Prostate gland (tissue), 2 donors: ENCODE data around the gene ABCB7.
"Not testable (repeated sequence)": the region's sequence is repeated elsewhere in the genome, so short reads cannot be mapped to it uniquely, and the experiment has no call there.

ENCODE experiments used
- CTCF ChIP-seq, 4 experiments: fragments of 200-600 bp in 2 of 4; fragments of 450-650 bp in 2 of 4; sonication (generic) in 2 of 4; IDR thresholded peaks; 1 replicate in 3 of 4; 2 replicates in 1 of 4; pipeline ENCODE4 v1.5.1; 2016 to 2019; ENCODE audit warnings: antibody characterized with exemption in 4 of 4, mild to moderate bottlenecking in 2 of 4, moderate library complexity in 2 of 4
- POLR2A ChIP-seq: fragments of 450-650 bp; IDR thresholded peaks from one replicate; pipeline ENCODE4 v1.6.1; 2016; ENCODE audit warnings: antibody characterized with exemption, mild to moderate bottlenecking
- POLR2AphosphoS5 ChIP-seq: sonication (generic); formaldehyde crosslinking; IDR thresholded peaks from one replicate; pipeline ENCODE4 v1.6.1; 2017; ENCODE audit warnings: antibody characterized with exemption

DNA sequence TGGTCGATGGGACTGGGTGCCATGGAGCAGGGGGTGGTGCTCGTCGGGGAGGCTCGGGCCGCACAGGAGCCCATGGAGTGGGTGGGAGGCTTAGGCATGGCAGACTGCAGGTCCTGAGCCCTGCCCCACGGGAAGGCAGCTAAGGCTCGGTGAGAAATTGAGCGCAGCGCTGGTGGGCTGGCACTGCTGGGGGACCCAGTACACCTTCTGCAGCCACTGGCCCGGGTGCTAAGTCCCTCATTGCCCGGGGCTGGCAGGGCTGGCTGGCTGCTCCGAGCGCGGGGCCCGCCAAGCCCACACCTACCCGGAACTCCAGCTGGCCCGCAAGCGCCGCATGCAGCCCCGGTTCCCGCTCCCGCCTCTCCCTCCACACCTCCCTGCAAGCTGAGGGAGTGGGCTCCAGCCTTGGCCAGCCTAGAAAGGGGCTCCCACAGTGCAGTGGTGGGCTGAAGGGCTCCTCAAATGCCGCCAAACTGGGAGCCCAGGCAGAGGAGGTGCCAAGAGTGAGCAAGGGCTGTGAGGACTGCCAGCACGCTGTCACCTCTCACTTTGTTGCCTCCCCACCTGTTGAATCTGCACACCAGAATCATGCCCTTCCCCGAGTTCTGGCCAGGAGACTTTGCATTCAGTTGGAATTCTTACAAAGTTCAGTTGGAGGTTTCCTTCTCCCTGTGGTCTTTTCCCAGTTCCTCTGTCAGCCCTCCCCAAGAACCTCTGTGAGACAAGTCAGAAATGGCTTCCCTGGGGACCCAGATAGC, 23.6 kb upstream of the ABCB7 start:
- TF ChIP-seq POLR2A; CTCF (IDR thresholded peaks at IDR 0.05); POLR2AphosphoS5: not testable (repeated sequence)
